ENCODE results near the gene PTBP1.

Gene PTBP1

DNA sequence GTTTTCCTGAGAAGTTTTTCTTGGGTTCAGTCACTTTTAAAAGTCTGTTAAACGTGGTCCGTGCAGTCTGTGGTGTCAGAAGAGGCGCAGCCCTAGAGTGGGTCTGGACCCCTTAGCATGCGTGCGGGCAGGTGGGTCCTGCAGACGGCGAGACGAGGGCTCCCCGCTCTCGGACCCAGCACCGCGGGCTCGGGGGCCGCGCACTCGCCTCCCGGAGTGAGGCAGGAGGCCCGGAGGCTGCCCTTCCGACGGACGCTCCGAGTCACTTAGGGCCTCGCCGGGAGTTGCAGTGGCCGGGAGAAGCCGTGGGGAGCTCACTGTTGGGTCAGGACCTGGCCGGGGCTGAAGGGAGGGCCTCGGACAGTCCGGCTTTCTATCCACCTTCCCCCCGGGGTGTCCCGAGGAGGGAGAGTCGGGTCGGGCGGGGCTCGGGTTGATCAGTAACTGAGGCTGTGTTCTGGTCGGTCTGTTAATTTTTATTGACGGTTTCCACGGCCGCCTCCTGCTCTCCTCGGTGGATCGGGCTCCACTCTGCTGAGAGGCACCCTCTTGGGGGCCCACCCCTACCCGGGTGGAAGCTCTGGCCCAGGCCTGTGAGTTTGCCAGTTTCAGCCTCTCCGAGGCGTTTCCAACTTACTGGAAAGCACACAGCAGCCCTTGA is 1.3 kb downstream of the PTBP1 start:
- DNase-seq: peak in 1 of 3 experiments; percentile 56

DNA sequence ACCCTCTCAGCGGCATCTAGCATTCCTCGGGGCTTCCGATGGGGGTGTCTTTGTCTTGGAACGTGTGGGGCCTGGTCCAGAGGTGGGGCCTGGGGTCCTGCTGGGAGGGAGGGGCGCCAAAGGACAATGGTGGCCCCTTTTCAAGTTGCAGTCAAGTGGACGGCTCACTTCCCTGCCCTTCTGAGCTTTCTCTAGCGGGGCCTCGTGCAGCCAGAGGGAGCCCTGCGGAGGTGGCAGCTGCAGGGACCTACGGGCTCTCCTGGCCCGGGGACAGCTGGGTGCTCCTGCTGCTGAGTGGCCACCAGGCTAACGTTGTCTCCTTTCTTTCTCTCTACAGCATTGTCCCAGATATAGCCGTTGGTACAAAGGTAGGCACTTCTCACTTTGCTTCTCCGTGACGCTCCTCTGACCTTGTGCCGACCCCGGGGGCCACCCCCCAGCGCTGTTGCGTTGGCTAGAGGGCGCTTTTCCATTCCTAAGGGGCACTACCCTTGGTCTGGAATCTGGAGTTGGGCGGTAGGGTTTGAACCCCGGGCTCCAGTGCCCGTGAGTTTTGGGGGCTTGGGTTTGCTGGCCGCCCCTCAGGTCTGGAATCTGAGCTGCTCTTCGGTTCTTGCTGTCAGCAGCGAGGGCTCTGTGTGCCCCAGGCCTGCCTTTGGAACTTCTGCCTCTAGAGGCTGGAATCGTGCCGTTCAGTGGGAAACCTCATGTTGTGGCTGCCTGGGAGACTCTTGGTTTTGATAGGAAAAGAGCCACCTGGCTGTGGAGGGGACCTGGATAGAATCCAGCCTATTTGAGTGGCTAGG is 2.0 kb downstream of the PTBP1 start:
- DNase-seq: peak in 1 of 3 experiments; percentile 60

DNA sequence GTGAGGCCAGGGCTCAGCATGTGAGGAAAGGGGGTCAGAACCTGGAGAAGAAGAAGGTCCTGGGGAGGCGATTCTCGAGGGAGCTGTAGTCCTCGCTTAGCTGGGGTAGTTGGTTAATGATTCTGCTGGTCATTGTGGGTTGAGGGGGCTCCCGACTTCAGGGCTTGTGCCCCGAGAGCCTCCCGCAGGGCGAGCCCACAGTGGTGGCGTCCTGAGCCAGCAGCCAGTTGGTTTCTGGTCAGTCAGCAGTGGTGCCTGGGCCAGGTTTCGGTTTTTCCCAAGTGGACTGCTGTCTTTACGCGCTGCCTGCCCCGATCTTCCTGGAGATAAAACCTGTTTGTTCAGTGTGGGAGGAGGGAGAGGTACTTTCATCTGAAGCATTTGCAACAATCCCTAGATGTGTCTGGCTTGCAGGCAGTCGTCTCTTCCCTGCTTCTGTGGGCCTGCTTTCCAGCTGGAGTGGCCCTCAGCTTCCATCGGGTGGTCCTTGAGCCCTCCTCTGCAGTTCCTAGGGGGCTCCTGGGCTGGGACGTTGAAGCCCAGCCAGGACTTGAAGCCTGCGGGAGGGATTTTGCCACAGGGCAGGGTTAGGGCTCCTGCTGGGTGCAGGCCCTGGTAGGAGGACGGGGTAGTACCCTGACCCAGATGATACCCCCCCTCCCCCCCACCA is 3.2 kb downstream of the PTBP1 start:
- no peak for DNase-seq

DNA sequence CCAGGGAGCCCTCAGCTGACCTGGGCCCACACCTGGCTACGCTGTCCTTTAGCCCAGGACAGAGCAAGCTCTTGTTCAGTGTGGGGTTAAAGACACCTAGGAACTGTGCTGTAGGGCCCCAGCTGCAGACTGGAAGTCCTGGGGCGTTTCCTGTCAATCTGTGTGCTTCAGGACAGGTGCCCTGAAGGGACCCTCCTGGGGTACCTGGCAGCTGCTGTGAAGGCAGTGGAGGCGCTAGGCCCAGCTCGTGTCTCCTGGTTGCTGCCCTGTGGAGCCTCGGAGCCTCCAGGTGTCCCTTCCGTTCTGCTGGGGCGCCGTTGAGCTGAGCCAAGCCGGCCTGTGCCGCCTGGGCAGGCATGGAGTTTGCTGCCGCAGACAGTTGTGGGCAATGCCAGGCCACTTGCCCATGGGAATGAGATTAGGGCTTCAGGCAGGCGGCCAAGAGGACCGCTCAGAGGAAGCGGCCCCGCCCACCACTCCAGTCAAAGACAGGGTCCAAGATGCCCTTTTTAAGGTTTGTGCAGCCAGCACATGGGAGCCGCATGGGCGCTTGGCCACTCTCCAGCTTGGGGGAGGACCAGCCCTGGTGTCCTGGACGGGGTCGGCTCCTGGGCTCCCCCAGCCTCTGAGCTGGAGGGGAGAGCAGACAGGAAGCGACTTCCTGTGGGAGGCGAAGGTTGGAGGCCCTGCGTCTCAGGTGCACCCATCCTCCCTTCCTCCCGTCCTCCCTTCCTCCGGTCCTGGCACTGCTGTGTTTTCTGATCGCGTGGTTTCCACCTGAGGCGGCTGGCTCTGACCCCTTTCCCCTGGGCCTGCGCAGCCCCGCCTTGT is 4.0 kb downstream of the PTBP1 start:
- DNase-seq: no peak

DNA sequence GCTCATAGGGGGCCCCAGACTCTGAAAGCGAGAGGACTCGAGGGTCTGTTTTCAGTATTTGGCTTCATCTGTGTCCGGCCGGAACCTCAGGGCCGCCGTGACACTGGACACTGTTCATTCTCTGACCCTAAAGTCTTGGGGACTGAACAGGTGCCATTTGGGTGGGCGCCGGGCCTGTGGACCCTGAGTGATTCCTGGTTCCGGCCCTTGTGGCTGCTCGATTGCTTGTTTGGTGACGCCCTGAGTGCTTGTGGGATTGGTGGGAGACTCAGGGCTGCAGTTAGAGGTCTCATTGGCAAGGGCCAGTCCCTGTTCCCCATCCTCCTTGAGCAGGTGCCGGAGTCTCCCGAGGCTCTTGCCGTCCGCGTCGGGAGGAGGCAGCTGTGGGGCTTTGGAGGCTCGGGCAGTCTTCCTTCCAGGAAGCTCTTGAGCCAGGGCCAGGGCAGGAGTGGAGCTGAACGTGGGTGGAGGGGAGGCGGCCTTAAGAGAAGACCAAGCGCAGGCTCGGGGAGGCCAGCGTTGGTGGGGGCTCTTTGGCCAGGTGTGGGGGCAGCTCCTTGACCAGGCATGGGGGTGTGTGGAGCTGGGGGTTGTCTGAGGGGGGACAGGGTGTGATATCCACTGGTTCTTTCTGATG is 4.7 kb downstream of the PTBP1 start:
- DNase-seq: no peak

DNA sequence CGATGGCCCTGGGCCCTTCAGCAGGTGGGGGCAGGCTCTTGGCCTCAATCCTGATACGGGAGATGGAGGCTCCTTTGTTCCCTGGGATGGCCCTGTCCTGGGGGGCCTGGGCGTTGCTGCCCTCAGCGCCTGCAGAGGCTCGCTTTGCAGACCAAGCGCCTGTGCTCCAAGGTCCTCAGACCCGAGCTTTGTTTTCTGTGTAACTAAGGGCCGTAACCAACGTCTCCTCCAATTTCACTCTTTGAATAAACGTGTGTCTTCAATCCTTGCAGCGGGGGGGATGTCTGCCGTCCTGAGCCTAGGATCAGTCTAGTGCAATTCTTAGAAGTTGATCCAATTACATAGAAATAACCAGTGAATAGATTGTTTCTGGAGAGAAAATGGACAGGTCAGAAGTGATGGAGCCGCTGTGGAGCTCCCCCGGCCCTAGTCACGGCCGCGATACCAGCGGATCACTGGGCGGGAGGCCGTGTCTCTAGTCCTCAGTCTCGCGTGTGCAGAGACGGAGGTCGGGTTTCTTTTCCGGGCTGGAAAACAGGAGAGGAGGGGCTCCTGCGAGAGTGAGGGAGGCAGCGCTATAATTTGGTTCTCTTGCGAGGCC is 5.3 kb downstream of the PTBP1 start:
- peak in 1 of 3 experiments; percentile 40 for DNase-seq

DNA sequence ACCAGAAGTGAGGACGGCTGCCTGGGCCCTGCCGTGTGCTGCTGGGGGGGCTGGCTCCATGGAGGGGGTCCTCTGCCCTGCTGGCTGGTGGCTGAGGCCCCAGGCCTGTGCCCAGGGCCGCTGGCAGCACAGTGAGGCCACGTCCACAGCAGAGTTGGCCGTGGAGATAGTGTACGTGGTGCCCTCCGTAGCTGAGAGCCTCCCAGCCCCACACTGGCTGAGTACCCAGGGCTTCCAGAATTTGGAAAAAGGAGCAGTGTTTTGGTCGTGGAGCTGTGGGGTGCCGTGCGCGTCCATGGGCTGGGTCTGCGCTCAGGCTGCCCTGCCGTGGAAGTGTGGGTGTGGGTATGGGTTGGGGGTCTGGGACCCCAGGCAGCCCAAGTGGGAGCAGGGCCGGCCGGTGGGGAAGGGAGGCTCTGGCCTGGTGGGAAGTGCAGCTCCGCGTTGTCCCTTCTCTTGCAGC is 5.9 kb downstream of the PTBP1 start:
- DNase-seq: no peak

DNA sequence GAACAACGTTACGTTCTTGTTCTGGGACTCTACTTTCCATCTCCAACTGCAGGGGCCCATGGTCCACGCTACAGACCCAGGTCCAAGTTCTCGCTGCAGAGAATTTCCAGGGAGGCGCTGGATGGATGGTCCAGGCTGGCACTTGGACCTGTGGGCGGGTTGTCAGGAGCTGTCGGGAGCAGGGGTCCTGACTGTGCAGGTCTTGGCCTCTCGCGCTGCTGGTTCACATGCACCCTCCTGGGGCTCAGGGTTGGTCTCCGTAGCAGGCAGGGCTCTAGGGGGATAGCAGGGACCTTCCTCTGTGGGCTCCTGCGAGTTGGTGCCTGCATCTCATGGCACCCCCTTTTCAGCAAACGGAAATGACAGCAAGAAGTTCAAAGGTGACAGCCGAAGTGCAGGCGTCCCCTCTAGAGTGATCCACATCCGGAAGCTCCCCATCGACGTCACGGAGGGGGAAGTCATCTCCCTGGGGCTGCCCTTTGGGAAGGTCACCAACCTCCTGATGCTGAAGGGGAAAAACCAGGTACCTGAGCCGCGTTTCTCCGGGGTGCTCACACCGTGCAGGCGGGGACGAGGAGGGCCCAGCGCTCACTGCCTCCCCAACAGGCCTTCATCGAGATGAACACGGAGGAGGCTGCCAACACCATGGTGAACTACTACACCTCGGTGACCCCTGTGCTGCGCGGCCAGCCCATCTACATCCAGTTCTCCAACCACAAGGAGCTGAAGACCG is 6.6 kb downstream of the PTBP1 start:
- no peak for DNase-seq

DNA sequence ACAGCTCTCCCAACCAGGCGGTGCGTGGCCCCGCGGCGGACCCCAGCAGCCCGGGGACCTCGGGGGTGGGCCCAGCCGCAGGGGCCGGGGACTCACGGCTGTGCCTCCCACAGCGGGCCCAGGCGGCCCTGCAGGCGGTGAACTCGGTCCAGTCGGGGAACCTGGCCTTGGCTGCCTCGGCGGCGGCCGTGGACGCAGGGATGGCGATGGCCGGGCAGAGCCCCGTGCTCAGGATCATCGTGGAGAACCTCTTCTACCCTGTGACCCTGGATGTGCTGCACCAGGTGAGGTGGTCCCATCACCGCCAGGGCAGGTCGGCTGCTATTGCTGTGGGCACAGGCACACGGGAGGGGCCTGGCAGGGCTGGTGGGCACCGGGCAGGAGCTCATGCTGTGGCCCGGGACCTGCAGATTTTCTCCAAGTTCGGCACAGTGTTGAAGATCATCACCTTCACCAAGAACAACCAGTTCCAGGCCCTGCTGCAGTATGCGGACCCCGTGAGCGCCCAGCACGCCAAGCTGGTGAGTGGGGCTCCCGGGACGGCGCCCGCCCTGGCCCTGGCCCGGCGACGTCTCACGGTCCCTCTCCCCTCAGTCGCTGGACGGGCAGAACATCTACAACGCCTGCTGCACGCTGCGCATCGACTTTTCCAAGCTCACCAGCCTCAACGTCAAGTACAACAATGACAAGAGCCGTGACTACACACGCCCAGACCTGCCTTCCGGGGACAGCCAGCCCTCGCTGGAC is 7.3 kb downstream of the PTBP1 start:
- DNase-seq: no peak

DNA sequence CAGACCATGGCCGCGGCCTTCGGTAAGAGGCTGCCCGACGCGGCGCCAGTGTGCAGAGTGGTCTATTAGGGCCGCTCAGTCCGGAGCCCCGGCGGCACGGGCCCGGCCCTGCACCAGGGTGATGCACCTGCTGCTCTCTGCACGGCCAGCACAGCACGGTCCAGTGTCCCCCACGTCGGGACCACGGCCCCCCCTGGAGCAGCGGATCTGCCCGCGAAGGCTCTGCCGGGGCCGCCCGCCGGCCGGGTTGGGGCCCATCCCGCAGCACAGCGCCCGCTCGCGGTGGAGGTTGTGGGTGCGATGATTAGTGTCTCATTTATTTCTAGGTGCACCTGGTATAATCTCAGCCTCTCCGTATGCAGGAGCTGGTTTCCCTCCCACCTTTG is 7.9 kb downstream of the PTBP1 start:
- no peak for DNase-seq

DNA sequence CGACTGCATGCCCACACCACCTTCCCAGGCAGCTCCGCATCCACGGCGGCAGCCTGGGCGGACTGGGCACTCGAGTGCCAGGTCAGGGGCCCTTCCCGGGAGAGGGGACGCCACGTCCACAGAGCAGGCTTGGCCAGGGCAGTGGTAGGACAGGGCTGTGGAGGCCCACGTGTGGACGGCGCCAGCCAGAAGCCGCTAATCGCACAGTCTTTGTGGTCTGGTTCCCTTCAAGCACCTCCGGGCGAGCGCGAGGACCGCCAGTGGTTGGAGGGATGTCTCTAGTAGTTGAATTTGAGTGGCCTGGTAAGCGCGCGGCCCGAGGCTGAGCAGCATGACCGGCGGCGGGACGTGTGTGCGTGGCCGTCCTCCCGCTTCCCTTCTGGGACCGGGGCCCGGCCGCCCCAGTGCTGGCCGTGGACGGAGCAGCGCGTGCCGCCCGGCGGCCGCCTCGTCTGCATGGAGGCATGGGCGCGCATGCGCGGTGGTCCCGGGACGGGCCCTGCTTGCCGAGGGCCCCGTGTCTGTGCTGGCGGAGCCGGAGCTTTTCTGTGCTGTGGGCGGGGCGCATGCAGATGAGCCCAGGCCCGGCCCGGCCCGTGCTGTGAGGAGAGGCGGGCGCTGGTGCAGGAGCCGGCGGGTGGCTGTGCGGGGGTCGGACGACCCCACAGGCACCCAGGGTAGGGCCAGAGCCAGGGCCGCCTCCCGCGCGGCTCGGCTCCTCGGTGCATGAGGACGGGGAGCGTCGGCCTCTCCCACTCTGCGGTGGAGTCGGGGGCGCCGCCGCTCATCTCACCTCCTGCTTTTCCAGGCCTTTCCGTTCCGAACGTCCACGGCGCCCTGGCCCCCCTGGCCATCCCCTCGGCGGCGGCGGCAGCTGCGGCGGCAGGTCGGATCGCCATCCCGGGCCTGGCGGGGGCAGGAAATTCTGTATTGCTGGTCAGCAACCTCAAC is 8.6 kb downstream of the PTBP1 start:
- DNase-seq: no peak

DNA sequence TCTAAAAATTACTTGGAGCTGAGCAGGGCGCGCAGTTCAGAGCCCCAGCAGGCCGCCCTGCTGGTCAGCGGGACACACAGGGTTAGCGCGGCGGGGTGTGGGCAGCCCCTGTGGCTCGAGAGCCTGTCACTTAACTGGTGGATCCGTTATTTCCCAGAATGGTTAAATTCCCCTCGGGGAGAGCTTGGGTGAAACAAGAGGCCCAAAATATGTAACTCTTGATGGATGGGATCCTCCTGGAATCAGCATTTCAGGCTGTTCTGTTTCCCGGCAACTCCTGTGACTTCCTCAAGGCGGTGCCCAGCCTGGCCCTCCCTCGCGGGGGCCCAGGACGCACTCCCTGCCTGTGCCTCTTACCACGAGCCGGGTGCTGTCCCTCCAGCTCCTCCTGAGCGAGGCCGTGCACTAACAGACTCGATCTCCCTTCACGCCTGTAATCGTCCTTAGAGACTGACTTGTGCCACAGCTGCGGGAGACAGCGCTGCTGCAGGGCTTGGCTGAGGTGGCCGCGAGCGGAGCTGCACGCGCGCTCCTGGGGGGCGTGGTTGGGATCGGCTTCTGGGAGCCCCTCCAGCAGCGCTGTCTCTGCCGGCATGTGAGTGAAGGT is 9.7 kb downstream of the PTBP1 start:
- no peak for DNase-seq

DNA sequence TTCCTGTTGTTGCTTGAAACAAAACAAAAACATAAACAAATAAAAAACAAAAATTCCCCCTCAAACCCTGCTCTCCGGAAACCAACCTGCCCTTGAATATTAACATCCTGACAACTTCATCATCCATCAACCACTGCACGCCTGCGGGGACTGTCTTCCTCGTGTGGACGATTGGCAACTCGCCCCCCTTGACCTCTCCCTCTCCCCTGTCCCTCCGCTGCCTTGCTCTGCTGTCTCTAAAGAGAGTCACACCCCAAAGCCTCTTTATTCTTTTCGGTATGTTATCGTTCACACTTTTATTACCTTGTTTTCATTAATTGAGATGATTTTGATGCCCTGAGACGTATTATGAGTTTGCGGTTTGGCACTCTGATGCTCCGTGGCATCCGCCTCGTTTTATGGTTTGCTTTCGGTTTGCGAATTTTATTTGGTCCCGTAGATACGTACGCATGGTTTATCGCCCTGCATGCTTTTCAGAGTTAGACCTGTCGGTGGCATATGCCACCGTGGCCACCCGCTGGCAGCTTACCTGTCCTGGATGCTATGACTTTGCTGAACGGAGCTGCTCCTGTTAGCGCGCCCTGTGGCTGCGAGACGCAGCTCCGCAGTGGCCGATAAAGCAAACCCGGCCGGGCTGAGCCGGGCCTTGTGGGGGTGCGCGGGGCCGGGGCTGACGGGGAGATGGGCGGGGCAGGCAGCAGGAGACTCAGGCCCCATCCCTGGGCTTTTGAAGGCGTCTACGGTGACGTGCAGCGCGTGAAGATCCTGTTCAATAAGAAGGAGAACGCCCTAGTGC is 10.6 kb downstream of the PTBP1 start:
- DNase-seq: no peak

DNA sequence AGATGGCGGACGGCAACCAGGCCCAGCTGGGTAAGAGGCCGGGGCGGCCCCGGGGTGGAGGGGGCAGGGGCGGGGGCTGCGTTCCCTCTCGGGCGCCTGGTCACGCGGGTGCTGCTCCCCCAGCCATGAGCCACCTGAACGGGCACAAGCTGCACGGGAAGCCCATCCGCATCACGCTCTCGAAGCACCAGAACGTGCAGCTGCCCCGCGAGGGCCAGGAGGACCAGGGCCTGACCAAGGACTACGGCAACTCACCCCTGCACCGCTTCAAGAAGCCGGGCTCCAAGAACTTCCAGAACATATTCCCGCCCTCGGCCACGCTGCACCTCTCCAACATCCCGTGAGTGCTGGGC is 11.1 kb downstream of the PTBP1 start:
- DNase-seq: no peak

DNA sequence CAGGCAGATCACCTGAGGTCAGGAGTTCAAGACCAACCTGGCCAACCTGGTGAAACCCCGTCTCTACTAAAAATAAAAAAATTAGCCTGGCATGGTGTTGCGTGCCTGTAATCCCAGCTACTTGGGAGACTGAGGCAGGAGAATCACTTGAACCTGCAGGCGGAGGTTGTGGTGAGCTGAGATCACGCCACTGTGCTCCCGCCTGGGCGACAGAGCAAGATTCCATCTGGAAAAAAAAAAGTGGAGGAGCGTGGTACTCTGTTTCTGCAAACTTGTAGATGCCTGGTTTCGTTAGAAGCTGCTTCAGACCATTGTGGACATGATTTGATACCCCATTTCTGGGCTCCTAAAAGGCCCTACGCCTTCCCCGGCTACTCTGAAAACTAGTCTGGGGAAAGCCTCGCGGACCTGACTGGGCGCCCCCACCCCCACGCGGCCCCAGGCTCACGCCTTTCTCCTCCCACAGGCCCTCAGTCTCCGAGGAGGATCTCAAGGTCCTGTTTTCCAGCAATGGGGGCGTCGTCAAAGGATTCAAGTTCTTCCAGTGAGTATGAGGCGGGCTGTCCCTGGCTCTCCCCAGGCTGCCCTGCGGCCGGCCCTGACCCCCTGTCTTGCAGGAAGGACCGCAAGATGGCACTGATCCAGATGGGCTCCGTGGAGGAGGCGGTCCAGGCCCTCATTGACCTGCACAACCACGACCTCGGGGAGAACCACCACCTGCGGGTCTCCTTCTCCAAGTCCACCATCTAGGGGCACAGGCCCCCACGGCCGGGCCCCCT is 13.0 kb downstream of the PTBP1 start:
- DNase-seq: no peak

DNA sequence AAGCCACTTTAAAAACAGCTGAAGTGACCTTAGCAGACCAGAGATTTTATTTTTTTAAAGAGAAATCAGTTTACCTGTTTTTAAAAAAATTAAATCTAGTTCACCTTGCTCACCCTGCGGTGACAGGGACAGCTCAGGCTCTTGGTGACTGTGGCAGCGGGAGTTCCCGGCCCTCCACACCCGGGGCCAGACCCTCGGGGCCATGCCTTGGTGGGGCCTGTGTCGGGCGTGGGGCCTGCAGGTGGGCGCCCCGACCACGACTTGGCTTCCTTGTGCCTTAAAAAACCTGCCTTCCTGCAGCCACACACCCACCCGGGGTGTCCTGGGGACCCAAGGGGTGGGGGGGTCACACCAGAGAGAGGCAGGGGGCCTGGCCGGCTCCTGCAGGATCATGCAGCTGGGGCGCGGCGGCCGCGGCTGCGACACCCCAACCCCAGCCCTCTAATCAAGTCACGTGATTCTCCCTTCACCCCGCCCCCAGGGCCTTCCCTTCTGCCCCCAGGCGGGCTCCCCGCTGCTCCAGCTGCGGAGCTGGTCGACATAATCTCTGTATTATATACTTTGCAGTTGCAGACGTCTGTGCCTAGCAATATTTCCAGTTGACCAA is 13.7 kb downstream of the PTBP1 start:
- no peak for DNase-seq

DNA sequence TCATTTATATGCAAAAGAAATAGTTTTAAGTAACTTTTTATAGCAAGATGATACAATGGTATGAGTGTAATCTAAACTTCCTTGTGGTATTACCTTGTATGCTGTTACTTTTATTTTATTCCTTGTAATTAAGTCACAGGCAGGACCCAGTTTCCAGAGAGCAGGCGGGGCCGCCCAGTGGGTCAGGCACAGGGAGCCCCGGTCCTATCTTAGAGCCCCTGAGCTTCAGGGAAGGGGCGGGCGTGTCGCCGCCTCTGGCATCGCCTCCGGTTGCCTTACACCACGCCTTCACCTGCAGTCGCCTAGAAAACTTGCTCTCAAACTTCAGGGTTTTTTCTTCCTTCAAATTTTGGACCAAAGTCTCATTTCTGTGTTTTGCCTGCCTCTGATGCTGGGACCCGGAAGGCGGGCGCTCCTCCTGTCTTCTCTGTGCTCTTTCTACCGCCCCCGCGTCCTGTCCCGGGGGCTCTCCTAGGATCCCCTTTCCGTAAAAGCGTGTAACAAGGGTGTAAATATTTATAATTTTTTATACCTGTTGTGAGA is 14.3 kb downstream of the PTBP1 start:
- no peak for DNase-seq
